Activated CD8-positive, alpha-beta memory T cell treated with anti-CD3 and anti-CD28 coated beads, Interleukin-2, amount 50 U/mL, for 4 hours (primary cell): ENCODE data around the gene SEMA5A.

Experiments
- DNase-seq: peaks from one replicate; pipeline ENCODE4 v3.0.0-alpha.2; 2020

SEMA5A gene

GRCh38 chr5:9545136-9545991 is 511 bp downstream of the SEMA5A start:
- DNase-seq = no peak

- no peak for DNase-seq
Observed at GRCh38 chr5:9544502-9545135, 1.3 kb downstream of the SEMA5A start.

DNA sequence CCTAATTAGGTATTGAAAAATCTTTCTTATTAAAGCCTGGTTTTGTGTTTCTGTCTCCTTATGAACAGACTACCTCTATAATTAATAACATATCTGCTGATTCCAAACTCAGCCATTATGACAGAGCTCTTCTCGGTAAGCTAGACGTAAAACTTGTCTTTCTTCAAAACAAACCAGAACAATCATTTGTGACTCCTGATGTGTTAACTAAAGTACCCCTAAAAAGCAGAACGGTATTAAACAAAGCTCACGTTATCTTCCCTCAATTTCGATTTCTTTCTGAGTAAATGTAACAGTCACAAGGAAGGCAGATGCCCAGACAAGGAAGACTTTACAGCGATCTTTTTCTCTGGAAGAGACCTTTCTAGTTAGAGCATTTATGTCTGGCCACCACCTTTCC is 1.8 kb downstream of the SEMA5A start:
- DNase-seq = no peak

- DNase-seq = no peak
Observed at GRCh38 chr5:9543311-9543920, 2.5 kb downstream of the SEMA5A start.

DNA sequence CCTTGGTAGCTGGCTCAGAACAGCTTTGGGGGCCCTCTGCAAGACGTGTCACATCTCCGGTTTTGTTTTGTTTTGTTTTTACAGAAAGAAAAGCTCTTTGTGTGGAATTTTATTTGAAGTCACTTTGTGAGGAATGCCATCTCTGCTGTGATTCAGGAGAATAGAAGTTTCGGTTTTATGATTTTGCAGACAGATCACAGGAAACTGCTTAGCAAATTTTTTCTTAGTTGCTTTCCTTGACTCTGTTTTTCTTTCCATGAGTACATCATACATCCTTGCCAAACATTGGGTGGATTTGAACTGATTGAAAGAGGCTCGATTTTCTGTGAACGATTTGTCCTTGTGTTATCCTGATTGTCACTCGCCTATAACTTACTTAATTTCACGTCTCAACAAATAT is 5.1 kb downstream of the SEMA5A start:
- DNase-seq = no peak

- DNase-seq = no peak
Observed at GRCh38 chr5:9538504-9538903, 7.4 kb downstream of the SEMA5A start.

GRCh38 chr5:9537223-9538141 is 8.4 kb downstream of the SEMA5A start:
- DNase-seq = no peak

GRCh38 chr5:9536717-9537116 is 9.2 kb downstream of the SEMA5A start:
- no peak for DNase-seq

DNA sequence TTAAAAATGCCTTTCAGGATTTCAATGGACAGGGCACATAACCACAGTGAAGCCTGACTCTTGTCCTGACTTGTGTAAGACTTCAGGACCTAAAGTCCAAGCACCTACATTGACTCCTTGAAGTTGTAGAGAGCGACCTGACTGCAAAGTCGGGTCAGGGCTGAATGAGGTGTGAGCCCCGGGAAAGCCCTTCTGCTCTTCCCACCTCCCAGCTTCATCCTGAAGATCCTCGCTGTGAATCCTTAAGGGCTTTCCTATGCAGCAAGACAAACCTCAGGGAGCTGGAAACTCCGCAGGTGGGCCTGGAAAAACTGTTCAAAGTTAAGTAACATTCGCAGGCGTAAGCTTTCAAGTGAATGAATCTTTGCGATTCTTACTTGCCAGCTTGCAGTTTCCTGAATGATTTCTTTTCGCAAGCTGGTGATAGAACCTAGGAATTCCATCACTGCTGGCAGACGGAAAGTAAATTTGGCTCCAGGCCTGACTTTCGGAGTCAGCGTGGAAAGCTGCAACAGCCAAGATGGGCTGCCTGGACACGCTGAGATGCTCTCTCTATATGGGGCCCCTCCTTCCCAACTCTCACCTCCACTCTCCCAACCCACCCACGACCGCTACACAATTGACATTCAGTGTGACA is 10.9 kb downstream of the SEMA5A start:
- DNase-seq = no peak

GRCh38 chr5:9533562-9534364 is 12.1 kb downstream of the SEMA5A start:
- DNase-seq = no peak

- no peak for DNase-seq
Observed at GRCh38 chr5:9533096-9533495, 12.8 kb downstream of the SEMA5A start.

- no peak for DNase-seq
Observed at GRCh38 chr5:9529513-9529912, 16.4 kb downstream of the SEMA5A start.

- DNase-seq = no peak
Observed at GRCh38 chr5:9529041-9529480, 16.8 kb downstream of the SEMA5A start.

- no peak for DNase-seq
Observed at GRCh38 chr5:9524941-9525340, 20.9 kb downstream of the SEMA5A start.

DNA sequence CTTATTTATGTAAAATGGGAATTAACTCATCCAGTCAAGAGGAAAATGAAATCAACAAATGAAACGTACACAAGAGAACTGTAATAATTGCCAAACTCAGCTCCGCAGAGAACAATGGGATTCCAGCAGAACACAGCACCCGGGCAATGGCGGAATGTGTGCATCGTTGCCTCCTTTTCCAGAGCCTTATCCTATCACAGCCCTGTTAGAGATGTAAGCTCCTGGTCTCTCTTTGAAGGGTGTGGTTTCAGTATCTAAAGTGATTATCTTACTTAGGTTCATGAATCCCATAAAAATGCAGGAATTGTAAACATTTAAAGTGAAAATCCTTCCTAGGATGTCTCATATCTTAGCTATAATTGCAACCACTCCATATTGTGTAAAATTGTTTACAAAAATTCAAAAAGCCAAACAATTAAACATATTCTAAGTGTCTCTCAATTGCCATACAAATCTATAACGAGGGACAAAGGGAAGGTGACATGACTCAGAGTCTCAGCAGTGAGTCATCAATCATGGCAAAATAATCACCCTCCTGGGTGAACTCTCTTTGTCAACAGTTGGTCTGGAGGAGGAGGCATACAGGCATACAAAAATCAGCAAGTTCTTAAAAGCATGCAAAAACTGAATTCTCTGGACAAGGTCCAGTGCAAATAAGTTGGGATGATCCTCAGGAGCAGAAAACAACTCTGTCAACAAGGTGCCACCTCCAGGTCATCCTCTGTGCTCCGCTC is 22.6 kb downstream of the SEMA5A start:
- DNase-seq = no peak

DNA sequence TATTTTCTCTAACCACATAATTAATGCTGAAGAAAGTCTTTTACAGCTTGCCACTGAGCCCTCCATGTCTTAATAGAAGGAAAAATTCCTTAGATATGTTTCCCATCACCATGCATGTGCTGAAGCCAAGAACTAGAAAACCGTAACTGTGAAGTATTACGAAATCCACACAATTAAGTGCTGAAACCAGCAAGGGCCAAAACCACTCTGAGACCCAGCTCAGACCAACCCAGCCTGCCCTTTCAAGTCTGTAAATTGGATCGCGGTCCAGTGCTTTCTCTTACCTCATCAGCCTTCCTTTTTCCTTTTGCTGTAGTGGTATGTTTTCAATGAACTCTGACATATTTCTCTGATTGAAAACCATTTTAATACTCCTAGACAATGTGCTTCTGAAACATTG is 26.3 kb downstream of the SEMA5A start:
- DNase-seq = no peak

DNA sequence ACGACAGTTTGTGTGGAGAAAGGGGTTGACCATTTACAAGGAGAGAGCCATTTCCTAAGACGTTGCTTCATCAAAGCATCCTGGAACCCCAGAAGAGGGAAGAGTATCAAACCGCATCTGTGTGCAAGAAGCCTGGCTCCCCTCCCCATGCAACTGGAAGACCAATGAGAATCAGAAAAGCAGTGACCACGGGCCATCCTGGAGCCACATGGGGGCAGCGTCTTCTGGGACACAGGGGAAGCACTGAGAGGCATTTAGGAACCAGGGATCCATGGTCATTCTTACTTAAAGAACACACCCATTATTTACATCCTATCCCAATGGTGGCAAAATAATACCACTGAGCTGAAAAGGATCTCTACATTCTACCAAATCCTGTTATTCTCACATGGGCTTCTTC is 29.3 kb downstream of the SEMA5A start:
- DNase-seq = no peak

DNA sequence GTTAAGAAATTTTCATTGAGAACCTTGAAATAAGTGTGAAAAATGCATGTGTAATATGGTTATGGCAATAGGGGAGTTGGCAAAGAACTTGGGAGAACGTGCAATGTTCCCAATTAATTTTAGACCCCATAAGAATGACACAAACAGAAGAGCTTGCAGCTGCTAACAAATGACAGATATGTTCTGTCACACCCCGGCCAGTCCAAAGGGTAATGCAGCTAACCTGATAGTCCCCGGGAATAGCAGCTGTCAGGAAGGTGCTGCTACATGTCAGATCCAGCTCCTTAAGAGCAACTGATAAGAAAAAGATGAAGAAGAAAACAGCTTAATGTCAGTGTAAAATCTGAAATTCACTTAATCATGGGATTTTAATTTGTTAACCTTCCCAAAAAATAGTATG is 30.4 kb downstream of the SEMA5A start:
- no peak for DNase-seq

DNA sequence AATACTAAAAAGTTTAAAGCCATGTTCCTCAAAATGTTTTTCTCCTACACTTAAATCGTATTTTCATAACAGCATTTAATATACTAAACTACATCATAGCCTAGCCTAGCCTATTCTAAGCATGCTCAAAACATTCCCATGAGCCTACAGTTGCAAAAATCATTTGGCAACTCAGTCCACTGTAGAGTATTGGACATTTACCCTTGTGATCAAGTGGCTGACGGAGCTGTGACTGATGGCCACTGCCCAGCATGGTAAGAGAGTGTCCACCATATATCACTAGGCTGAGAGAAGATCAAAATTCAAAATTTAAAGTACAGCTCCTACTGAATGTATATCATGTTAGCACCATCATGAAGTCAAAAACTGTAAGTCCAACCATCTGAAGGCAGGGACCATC is 30.9 kb downstream of the SEMA5A start:
- DNase-seq = no peak

DNA sequence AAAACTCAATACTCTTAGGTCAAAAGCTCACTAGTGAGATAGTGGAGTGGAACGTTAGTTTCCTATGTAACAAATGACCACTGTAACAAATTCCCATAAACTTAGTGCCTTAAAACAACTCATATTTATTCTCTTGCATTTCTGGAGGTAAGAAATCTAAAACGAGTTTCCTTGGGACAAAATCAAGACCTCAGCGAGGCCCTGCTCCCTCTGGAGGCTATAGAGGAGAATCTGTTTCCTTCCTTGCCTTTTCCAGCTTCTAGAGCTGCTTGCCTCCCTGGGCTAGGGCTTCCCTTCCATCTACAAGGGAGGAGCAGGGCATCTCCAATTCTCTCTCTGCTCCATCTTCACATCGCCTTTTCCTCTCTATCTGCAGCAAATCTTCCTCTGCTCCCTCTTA is 32.0 kb downstream of the SEMA5A start:
- no peak for DNase-seq

GRCh38 chr5:9512457-9512856 is 33.4 kb downstream of the SEMA5A start:
- no peak for DNase-seq
